ENCODE results near the gene RPRD1B.

The RPRD1B gene, protein sequence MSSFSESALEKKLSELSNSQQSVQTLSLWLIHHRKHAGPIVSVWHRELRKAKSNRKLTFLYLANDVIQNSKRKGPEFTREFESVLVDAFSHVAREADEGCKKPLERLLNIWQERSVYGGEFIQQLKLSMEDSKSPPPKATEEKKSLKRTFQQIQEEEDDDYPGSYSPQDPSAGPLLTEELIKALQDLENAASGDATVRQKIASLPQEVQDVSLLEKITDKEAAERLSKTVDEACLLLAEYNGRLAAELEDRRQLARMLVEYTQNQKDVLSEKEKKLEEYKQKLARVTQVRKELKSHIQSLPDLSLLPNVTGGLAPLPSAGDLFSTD

DNA sequence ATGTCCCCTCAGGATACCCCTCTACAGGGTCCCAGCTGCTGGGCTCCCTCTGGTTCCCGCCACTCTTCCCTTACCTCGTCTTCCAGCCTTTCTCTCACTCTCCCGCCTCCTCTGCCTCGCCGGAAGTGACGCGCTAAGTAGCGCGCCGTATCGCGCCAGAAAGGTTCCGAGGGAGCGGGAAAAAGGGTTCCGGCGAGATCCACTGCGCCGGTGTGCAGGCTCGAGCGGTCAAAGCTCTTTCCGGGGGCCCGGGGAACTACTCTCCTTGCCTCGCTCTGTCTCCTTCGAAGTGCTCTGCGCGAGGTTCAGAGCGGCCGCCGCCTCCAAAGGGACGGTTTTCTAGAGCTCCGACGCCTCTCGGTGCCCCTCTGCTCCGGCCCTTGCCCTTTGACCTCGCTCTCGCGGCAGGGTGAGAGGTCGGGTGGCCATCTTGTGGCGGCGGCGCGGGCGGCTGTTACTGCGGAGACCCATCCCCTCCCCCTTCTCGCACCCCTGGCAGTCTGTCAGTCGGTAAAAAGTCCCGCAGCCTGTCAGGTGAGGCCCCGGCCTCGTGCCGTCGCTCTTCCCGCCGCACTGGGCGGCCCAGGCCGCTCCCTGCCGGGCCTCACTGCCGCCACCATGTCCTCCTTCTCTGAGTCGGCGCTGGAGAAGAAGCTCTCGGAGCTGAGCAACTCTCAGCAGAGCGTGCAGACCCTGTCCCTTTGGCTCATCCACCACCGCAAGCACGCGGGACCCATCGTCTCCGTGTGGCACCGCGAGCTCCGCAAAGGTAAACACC, at the start of gene RPRD1B, which contains the start of gene TTI1:
Gene RPRD1B, plus strand, starts transcription at position 417 of the 778 bp plus-strand sequence. Its CDS starts 202 bp downstream, at position 619.
Gene TTI1, minus strand, starts transcription at position 127 of the 778 bp plus-strand sequence. CDS start 19,640 bp downstream, outside the sequence.
- DNase-seq: peak; percentile 89

DNA sequence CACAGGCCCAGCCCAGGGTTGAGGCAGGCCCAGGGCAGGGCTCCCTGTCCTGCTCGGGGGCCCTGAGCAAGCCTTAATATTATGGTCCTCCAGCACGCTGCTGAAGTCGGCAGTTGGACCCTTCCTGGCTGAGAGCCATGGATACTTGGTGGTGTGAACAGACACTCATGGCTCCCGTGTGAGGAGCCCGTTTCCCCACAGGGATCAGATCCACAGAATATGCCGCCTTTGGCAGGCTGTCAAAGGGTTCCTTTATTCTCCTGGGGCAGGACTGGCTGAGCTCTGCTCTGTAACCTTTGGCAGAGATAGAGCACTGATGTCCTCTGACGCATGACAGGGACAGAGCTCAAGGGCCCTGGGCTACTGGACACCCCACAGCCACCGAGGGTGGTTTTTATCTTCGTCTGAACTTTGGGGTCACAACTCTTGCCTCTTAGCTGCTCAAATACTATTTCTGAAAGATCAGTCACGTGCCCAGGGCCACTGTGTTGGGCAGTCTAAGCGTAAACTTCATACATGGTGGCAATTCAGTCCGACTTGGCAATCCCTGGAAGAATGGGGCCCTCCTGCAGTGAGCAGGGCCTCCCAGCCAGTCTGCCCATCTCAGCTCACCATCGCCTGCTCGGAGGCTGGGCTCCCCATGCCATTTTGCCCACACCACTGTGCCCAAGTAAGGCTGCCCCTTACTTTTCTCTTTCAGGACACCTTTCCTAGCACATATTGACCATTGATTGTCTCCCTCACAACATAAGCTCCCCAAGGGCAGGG, 49.3 kb upstream of the RPRD1B start:
- peak; percentile 36 for DNase-seq

DNA sequence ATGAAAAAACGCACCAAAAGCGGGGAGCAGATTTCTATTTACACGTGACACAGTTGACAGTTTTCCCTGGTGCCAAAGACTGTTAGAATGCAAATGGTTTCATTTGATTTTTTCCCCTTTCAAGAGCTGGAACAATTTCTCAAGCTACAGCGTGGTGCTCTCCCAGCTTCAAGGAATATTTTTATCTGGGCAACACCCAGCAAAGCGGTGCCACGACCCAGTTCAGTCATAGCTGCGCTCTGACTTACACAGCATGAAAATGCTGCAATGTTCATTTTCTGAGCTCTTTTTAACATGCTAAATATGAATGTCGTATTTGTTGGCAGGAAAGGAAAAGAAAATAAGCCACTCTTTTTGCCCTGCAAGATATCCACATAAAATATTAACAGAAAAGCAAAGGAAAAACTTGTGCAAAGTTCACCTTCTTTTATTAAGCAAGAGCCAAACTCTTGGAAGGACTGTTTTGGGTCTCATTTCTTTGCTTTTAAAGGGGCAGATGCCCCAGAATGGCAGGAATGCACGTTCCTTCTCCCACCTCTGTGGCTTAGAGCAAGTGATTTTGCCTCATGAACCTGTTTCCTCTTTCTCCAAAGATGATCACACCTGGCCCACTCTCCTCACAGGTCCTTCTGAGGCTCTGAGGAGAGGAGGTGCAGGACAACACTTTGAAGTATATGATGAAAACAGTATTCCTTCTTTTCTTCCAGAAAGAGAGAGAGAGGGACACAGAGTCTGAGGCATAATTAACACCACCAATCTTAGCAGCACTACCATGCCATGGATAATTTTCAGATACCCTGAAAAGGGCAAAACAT, 47.3 kb upstream of the RPRD1B start:
- no peak for DNase-seq

DNA sequence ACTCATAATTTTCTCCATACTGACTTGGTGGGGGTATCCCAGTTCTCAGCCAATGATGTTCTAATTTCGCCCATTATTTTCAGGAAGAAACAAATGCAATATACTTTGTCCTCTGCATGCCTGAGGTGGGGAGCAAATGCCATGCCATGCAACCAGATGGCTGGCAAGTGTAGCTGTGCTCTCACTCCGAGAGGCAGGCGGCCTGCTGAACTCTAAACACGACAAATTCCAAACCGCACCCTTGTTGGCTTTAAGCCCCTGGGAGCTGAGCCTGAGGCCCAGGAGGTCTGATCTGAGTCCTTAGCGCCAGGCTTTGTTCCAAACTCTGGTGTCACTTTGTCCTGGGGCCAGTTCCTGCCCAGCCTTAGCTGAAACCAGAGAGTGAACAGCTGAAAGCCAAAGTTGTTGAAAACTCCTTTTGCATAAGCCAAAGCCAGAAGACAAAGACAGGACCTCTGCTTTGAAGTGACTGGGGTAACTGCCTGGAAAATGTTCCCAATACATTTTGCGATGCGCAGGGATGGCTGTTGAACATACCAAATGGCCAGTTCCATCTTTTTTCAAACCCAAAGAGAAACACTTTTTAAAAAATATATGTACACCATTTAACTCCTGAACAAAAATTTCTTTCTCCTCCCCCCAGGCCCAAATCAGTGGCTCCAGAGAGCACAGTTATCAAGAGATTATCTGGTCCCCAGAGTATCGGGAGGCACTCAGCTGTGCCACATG, 46.5 kb upstream of the RPRD1B start:
- DNase-seq: peak; percentile 3

DNA sequence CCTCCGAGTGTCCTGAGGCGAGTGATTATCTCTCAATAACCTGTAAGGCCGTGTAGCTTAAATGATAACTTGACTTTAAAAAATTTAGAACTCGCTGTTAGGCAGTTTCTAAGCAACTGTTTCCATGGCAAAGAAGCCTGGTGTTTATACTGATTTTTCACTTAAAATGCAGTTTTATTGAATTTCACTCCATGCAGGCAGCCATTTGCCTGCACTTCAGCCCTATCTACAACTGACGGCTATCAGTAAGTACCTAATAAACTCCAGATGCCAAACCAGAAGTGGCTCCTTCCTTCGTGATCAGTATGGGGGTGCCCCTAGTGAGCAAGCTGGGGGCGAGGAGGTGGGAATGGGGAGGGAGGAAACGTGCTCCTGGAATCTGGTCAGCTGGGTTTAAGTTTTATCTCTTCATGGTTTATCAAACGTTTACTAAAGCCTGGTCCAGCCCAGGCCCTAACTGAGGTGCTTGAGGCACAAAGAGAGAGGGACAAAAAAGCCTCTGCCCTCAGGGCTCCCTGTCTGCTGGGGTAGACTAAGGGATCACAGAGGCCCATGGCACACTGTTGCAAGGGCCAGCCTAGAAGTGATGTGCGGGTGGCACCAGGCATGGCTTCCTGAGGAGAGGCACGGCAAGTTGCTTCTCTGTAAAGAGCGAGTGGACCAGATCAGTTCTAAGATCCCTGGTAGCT, 45.8 kb upstream of the RPRD1B start:
- DNase-seq: no peak

DNA sequence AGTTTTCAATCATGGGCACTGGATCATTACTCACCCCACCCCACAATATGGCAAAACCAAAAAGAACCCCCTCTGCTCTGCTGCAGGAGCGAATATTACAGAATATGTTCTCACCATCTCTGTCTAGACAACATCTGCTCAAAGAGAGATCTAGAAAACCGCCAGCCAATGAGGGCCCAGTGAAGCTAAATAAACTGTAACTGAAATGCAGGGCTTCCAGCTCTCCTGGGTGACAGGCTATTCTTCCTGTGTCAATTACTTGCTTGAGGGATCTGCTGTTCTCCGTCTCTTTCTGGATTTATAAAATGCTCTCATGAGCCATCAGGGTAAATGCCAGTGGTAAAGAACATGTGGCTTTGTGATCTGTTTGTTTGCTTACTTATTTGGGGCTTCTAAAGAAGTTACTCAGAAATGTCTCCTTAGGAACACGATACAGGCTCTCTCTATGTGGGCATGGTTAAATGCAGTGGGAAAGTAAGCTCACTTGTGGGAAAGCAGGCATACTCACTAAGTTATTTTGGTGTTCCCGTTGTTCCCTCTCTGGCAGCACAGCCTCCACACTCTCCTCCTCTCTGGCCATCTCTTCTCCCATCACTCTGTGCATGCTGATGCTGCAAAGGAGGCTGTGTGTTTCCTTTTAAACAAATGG, 45.1 kb upstream of the RPRD1B start:
- DNase-seq: no peak

DNA sequence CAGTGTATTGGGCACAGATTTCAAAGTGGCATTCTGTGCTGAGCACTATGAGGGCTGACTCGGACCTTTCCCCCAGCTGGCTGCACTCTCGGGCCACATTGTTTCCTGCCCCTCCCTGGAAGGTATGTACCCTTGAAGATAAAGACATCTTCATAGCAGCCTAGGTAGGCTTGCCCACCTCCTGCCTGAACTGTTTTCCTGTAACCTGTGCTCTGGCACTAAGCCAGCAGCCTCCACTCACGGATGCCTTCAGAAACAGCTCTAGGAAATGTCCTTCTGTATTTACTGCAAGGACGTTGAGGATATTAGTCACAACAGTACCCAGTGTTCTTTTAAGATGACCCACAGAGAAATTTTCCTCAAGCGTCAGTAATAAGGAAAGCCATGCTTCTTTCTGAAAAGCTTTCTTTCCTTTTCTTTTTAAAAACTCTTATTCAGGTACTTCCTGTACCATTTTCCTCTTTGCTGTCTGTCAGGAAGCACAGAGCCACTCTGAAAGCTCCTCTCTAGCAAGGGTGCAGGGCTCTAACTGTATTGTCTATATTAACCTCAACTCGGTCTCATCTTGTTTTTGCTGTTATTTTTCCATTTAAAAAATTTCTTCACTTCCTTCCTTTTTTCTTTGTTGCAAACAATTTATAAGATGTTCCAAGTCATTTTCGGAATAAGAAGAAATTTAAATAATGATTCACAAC, 43.8 kb upstream of the RPRD1B start:
- DNase-seq: no peak

DNA sequence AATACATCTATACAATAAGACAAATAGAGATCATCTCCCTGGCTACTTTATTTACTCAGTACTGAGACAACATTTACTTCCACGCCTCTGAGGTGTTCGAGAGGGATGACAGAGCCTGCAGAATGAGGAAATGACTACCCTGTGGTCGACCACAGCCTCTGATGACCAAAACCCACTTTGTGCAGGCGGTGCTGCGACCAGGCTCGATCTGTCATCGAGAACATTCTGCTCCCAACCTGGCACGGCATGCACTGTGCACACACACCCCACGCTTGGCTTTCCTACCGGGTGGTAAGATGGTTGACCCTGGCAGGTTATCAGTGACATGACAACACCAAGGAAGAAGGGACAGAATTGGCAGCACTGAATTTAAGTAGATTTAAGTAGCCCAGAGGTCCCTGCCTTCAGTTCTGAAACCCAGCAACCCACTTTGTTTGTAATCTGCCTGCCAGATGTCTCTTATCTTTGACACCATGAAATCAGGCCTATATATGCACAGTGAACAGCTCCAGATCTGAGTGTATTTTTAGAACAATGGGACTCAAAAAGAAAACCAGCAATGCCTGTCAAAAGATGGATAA, 42.9 kb upstream of the RPRD1B start:
- DNase-seq: no peak

DNA sequence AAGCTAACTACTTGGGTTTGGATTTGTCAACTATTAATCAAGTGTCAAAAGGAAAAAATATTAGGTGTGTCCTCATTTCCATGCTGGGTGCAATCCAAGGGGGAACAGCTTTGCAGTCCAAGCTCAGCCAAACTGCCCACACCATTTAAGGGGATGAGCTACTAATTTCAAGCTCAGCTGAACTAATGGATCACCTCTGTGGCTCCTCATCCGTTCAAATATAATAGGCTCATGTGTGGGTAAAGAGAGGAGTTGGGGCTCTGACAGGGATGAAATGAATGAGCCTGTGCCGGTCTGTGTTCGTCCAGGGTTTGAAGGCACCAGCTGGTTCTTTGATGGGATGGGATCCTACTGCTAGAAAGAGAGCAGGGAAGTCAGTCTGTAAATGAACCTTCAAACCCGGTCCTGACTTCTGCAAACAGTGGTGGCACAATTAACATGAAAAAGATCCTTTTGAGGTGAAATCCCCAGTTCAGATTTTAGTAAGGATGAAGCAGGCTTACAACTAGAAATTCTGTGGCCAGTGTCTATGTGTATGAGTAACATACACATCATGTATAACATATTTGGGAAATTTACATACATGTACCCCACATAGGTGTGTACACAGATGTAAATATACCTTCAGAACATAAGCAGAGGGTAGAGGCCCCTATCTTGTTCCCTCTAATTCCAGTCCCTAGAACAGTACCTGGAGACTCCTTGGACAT, 42.2 kb upstream of the RPRD1B start:
- no peak for DNase-seq

DNA sequence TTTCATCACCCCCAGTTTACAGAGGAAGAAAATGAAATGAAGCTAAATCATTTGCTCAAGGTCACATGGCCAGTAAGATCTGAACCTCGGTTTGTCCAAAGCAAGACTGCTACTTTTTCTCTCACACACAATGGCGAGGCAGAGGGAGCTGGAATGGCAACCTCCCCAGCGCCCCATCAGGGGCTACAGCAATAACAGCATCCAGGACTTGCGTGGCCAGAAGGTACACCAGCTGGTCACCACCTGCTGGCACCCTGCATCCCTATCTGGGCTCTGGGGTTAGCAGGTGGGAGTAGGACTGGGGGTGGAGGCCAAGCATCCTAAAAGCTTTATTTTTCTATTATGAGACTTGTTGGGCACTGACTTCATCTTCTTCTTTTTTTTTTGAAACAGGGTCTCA, 41.6 kb upstream of the RPRD1B start:
- DNase-seq: no peak

DNA sequence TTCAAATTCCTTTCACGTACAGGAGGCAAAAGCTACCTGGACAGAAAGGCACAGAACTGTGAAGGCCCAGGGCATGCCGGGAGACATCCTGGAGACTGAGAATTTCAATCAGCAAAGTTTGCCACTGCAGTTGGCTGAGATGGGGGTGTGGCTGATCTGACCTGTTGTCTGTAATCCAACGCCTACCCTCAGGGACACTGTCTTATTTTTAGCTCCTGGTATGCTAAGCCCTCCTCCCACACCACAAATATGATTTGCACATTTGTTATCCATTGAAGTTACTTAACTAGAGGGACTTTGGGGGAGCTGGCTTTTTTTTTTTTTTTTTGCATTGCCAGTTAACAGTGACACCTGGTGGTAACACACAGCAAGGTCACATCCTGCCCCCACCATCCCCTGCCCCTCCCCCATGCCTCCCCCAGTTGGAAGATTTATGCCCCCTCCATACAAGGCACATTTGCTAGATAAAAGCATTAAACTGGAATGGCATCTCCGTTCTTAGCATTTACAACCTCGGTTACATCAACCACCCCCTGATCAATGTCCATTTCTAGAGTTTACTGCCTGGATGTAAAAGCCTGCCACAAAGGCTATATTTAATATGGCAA, 40.6 kb upstream of the RPRD1B start:
- peak; percentile 44 for DNase-seq

DNA sequence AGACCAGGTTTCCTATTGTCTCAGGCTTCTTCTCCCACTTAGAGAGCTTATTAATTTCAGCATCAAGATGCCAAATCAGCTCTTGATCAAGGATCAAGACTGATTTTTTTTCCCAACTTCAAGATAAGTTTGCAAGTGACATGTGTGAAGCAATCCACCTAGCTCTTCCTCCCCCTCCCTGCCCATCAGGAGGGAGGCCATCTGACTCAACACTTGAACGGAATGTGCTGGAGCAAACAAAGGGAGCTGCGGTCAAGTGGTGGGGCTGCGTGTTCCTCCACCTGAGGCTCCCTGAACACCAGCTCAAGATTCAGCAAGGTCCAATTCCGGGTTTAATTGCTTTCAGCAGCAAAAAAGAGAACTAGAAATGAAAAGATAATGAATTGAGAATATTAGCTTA, 39.0 kb upstream of the RPRD1B start:
- no peak for DNase-seq

DNA sequence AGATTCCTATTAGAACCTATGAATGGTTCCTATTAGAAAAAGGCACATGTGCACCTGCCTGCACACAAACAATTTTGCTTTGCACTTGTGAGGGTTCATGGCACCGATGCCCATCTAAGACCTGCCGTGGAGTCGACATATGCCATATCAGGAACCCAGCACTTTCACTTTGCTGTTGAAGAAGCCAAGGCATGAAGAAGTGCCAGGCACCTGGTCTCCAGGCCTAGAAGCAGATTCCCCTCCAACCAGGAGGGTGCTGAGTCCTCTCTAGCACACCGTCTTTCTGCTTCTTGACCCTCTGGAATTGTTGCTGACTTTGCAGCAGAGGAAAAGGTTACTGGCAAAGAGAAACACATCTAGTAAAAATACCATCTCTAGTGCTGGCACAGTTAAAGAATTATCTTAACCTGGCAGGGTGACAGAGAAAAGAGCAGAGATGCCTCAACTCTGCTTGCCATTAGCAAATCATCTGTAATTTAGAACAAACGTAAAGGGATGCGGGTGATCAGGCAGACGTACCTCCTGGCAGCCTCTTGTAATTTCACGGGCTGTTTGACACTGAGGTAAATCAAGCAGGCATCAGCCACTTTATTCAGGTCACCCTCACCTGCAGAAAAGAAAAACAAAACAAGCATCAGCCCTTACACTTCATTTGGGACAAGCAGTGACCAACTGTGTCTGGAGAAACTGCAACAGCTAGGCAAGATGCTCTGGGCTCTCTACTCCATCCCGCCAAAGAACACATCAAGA, 37.5 kb upstream of the RPRD1B start:
- no peak for DNase-seq

DNA sequence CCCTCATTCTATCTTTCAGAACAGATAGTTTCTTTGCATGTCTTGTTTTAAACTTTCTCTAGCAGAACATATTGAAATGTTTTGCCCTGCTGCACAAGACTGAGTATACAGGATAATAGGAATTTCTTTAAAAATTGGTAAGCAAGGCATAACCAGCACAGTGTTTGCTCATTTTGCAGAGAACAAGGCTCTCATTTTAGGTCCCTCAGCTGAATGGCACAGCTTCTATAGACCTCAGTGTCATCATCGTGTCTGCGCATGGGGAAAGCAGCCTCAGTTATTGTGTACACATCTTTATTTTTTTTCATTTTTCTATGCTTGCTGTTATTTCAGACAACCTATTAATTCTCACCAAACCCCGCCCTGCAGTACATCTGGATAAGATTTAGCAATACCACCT, 36.0 kb upstream of the RPRD1B start:
- DNase-seq: no peak

DNA sequence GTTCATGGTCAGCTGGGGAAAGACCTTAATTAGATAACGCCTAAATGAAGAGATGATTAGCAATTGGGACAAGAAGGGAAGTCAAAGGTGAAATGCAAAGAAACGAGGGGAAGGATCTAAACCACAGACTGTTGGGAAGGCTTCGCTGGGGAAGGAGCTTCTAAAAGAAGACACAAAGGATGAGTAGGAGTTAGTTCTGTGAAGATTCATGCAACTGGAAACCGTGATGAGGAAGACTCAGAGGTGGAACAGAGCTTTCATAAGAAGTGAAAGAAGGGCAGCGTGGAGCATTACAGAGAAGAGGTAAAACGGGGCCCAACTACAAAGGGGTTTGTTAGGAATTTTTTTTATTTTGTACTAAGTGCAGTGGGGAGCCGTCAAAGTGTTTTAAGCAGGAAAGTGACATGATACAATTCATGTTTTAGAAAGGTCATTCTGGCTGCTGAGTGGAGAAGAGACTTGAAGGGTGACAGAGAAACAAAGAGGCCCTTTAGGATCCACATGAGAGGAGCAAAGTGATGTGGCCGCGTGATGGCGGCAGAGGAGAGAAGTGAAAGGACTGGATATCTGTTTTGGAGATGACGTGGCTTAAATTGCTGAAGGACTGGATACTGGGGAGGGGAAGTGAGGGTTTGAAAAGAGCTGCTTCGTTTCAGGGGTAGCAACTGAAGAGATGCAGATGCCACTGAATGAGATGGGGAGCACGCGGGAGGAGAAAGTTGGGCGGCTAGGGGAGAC, 33.9 kb upstream of the RPRD1B start:
- DNase-seq: no peak

DNA sequence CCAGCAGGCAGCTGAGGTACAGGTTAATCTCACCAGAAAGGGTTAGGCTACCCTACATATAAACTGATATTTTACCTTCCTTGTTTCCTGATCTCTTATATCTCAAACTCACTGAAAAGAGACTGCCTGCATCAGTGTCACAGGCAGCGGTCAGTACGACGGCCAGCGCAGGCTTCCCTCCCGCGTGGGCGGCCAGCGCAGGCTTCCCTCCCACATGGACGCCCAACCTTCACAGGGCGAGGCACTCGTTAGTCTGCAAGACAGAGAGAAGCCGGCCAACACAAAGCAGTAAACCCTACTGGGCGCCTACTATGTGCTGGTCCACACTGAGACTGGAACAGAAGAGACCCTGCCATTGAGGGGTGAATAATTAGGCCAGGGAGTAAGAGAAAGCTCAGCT, 33.3 kb upstream of the RPRD1B start:
- no peak for DNase-seq
